AG20443 (cell line): ENCODE results near the gene DGKD.

Source experiments
- DNase-seq: peaks from one replicate; pipeline ENCODE4 v3.0.0; 2012; ENCODE audit warnings: low spot score, mixed read lengths

DGKD gene

GRCh38 chr2:233498126-233498525, 143.8 kb downstream of the DGKD start:
- DNase-seq: no peak

GRCh38 chr2:233499928-233500327, 145.6 kb downstream of the DGKD start:
- no peak for DNase-seq

- DNase-seq: no peak
Observed at GRCh38 chr2:233501198-233502076, 147.1 kb downstream of the DGKD start.

- DNase-seq: no peak
Observed at GRCh38 chr2:233503481-233503880, 149.2 kb downstream of the DGKD start.

GRCh38 chr2:233503947-233504637, 149.8 kb downstream of the DGKD start:
- no peak for DNase-seq

- DNase-seq: no peak
Observed at GRCh38 chr2:233513953-233514655, 159.8 kb downstream of the DGKD start.

GRCh38 chr2:233519787-233520611, 165.7 kb downstream of the DGKD start:
- no peak for DNase-seq
